ENCODE measurements around the gene CEP104. TPM values are rescaled to one million over a fixed set of nuclear protein-coding genes. Genes with fewer than 3 reads are reported as not detected.

The CEP104 gene
- total and polyA plus RNA-seq, 2 donors (not counting 1 experiment from before 2014, with no cell fraction given), result 27.7 to 71.8 TPM

GRCh38 chr1:3842912-3843311 lies 14.1 kb downstream of the CEP104 start:
- TF ChIP-seq EZH2 (IDR thresholded peaks at IDR 0.05; ENCODE audit: borderline replicate concordance, insufficient read depth, low read depth, low read length, poor library complexity, severe bottlenecking) (no peak), CTCF (IDR thresholded peaks at IDR 0.05) (no peak)
- CTCF ChIA-PET, result interaction anchor here (0.6 to 0.7 kb wide), 2 partner anchors 12 to 56 kb away, joined by 4 read pairs; no protein-coding TSS in a partner anchor
- H3K4me3 Mint-ChIP-seq, result peak overlapping the region; percentile 53
- Histone ChIP-seq H3K4me2 (replicated peaks; ENCODE audit: low read depth, low read length, poor library complexity, severe bottlenecking) (peak overlapping the region; percentile 48), H3K9ac (ENCODE audit: low read length) (peak overlapping the region; percentile 32), H3K36me3 (replicated peaks in 1 of 2; ENCODE audit: control extremely low read depth in 1 of 2, control insufficient read depth in 1 of 2, extremely low read depth in 1 of 2, insufficient read depth in 2 of 2, low read length in 1 of 2) (peaks cover 6 to 47% of the 10 kb centered on the region in 2 experiments), H3K4me1 (ENCODE audit: control insufficient read depth in 2 of 2, insufficient read depth in 2 of 2, low read length in 2 of 2) (peaks cover 0 to 6% of the 10 kb centered on the region in 2 donors), H3K27me3 (replicated peaks in 1 of 4; ENCODE audit: control extremely low read depth in 1 of 4, control insufficient read depth in 3 of 4, insufficient read depth in 4 of 4, low read length in 3 of 4) (no peaks in the 10 kb centered on the region), H3K27ac (ENCODE audit: low read length in 2 of 2) (peak overlapping the region in 1 of 2 donors; percentile 58), H3K4me3 (ENCODE audit: control extremely low read depth in 1 of 5, extremely low read depth in 1 of 5, insufficient read depth in 1 of 5, low read depth in 2 of 5, low read length in 4 of 5) (peak overlapping the region in 2 of 5 experiments; percentile 29 to 48), H3K79me2 (ENCODE audit: control insufficient read depth, insufficient read depth, low read length) (no peaks in the 10 kb centered on the region), H2AFZ (ENCODE audit: insufficient read depth, low read depth, low read length, poor library complexity, severe bottlenecking) (no peak overlapping the region), H3K9me3 (ENCODE audit: control extremely low read depth in 1 of 3, control insufficient read depth in 2 of 3, insufficient read depth in 1 of 3, low read length in 2 of 3) (peaks cover 0 to 4% (median 0%) of the 10 kb centered on the region in 3 donors), H4K20me1 (ENCODE audit: control insufficient read depth, insufficient read depth, low read length, poor library complexity, severe bottlenecking) (no peaks in the 10 kb centered on the region)
- intact Hi-C loops (cut with micrococcal nuclease), result no loop called here
- no peaks in the 10 kb centered on the region for H3K27me3 Mint-ChIP-seq
- DNase-seq (no peak), ATAC-seq (ENCODE audit: low read depth) (peak; percentile 36)
- peaks cover 28% of the 10 kb centered on the region for H3K4me1 Mint-ChIP-seq
- POLR2A ChIA-PET, result interaction anchor here (0.6 to 0.8 kb wide), 3 partner anchors 15 to 184 kb away, joined by 3 to 6 read pairs (median 3); no protein-coding TSS in a partner anchor
- WGBS (ENCODE audit: insufficient coverage), result 48% methylated on average over 4 of the region's 9 CpGs
- no peaks in the 10 kb centered on the region for H3K9me3 Mint-ChIP-seq (ENCODE audit: insufficient read depth)
- peak overlapping the region; percentile 50 for H3K27ac Mint-ChIP-seq

- no peaks in the 10 kb centered on the region for H3K27me3 Mint-ChIP-seq
- H3K36me3 ChIP-seq (replicated peaks in 1 of 2; ENCODE audit: control extremely low read depth in 1 of 2, control insufficient read depth in 1 of 2, extremely low read depth in 1 of 2, insufficient read depth in 2 of 2, low read length in 1 of 2), result peaks cover 9 to 47% of the 10 kb centered on the region in 2 experiments
- CTCF ChIA-PET, result interaction anchor here (0.5 kb wide), 1 partner anchor 42 kb away, joined by 3 read pairs; no protein-coding TSS in a partner anchor
These were observed 15.5 kb downstream of the CEP104 start for GRCh38 chr1:3841491-3841890.

More at GRCh38 chr1:3841491-3841890, 15.5 kb downstream of the CEP104 start:
- 100% methylated on average over 5 of the region's 7 CpGs for WGBS (ENCODE audit: insufficient coverage)
- Histone ChIP-seq H3K79me2 (ENCODE audit: control insufficient read depth, insufficient read depth, low read length) (no peaks in the 10 kb centered on the region), H3K4me3 (ENCODE audit: control extremely low read depth in 1 of 5, extremely low read depth in 1 of 5, insufficient read depth in 1 of 5, low read depth in 2 of 5, low read length in 4 of 5) (no peak overlapping the region), H2AFZ (ENCODE audit: insufficient read depth, low read depth, low read length, poor library complexity, severe bottlenecking) (no peak overlapping the region), H3K27me3 (replicated peaks in 1 of 4; ENCODE audit: control extremely low read depth in 1 of 4, control insufficient read depth in 3 of 4, insufficient read depth in 4 of 4, low read length in 3 of 4) (no peaks in the 10 kb centered on the region), H3K9me3 (ENCODE audit: control extremely low read depth in 1 of 3, control insufficient read depth in 2 of 3, insufficient read depth in 1 of 3, low read length in 2 of 3) (peaks cover 0 to 14% (median 1%) of the 10 kb centered on the region in 3 donors), H4K20me1 (ENCODE audit: control insufficient read depth, insufficient read depth, low read length, poor library complexity, severe bottlenecking) (no peaks in the 10 kb centered on the region), H3K4me2 (replicated peaks; ENCODE audit: low read depth, low read length, poor library complexity, severe bottlenecking) (no peak overlapping the region), H3K27ac (ENCODE audit: low read length in 2 of 2) (no peak overlapping the region), H3K4me1 (ENCODE audit: control insufficient read depth in 2 of 2, insufficient read depth in 2 of 2, low read length in 2 of 2) (peaks cover 0 to 6% of the 10 kb centered on the region in 2 donors), H3K9ac (ENCODE audit: low read length) (no peak overlapping the region)
- ATAC-seq (ENCODE audit: low read depth), result no peak
- intact Hi-C loops (cut with micrococcal nuclease), result no loop called here
- peaks cover 3% of the 10 kb centered on the region for H3K9me3 Mint-ChIP-seq (ENCODE audit: insufficient read depth)
- no peak for TF ChIP-seq EZH2 (IDR thresholded peaks at IDR 0.05; ENCODE audit: borderline replicate concordance, insufficient read depth, low read depth, low read length, poor library complexity, severe bottlenecking)
- no peak for TF ChIP-seq CTCF (IDR thresholded peaks at IDR 0.05)
- no peak overlapping the region for H3K4me3 Mint-ChIP-seq
- peak overlapping the region; percentile 42 for H3K27ac Mint-ChIP-seq
- POLR2A ChIA-PET, result no interaction called here
- DNase-seq, result no peak
- H3K4me1 Mint-ChIP-seq, result peaks cover 28% of the 10 kb centered on the region
